ENCODE data around the gene LINC01488. TPM values are rescaled to one million over a fixed set of nuclear protein-coding genes. Genes with fewer than 3 reads are reported as not detected.

The LINC01488 gene
- total and polyA plus RNA-seq, 2 donors from 2014 or later, result not detected

DNA sequence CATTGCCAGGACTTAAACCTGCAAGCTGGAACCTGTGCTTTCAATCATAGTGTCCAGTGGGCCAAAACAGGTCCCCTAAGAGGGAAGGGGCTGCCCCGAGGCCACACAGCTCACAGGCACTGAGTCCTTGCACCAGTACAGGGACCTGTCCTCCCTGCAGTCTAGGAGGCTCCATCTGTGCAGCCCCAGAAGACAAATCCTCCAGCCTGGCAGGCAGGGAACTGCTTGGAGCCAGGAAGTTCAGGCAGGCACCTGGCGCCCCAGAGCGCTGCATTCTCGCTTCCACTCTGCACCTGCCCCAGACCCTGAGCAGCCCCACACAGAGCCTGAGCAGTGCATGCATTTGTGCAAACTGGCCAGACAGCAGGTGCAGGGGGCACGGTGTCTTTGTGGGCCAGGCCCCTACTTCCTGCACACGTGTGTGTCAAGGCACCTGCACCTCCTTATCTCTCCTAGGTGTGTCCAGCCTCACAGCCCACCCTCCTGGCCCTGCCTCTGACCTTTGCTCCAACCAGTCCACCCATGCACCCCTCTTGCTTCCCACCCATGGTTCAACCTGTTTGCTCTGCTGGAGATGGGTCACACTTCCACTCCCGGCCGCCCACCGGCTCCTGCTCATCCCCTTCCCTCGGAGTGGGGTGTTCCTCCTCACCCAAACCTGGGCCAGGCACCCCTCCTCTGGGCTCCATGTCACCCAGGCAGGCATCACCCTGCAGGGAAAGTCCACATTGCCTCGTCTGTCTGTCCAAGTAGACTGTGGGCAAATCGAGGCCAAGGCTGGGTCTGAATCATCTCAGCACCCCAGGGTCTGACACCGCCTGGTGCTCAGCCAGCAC lies 19.0 kb downstream of the LINC01488 start:
- Histone ChIP-seq H3K9ac (ENCODE audit: low read length in 3 of 3) (no peak overlapping the region), H3K9me3 (ENCODE audit: control insufficient read depth in 2 of 3, insufficient read depth in 1 of 3, low read length in 3 of 3) (no peaks in the 10 kb centered on the region), H3K36me3 (ENCODE audit: control insufficient read depth in 2 of 3, insufficient read depth in 3 of 3, low read length in 3 of 3) (no peaks in the 10 kb centered on the region), H3K27ac (ENCODE audit: low read depth in 2 of 2, low read length in 2 of 2) (no peak overlapping the region), H3K4me1 (ENCODE audit: control insufficient read depth in 2 of 3, insufficient read depth in 2 of 3, low read depth in 1 of 3, low read length in 3 of 3) (peaks cover 0 to 13% (median 4%) of the 10 kb centered on the region in 3 donors), H3K4me3 (ENCODE audit: low read length in 3 of 3) (no peak overlapping the region), H3K27me3 (ENCODE audit: control insufficient read depth, insufficient read depth, low read length) (no peaks in the 10 kb centered on the region)
- TF ChIP-seq, protein P1, sequence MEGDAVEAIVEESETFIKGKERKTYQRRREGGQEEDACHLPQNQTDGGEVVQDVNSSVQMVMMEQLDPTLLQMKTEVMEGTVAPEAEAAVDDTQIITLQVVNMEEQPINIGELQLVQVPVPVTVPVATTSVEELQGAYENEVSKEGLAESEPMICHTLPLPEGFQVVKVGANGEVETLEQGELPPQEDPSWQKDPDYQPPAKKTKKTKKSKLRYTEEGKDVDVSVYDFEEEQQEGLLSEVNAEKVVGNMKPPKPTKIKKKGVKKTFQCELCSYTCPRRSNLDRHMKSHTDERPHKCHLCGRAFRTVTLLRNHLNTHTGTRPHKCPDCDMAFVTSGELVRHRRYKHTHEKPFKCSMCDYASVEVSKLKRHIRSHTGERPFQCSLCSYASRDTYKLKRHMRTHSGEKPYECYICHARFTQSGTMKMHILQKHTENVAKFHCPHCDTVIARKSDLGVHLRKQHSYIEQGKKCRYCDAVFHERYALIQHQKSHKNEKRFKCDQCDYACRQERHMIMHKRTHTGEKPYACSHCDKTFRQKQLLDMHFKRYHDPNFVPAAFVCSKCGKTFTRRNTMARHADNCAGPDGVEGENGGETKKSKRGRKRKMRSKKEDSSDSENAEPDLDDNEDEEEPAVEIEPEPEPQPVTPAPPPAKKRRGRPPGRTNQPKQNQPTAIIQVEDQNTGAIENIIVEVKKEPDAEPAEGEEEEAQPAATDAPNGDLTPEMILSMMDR (IDR thresholded peaks at IDR 0.05; ENCODE audit: borderline replicate concordance, extremely low read depth, insufficient read depth), result no peak
- DNase-seq (peak in 2 of 5 donors; percentile 36 to 68), FAIRE-seq (no peak)
- intact Hi-C loops (cut with DNase I), result no loop called here

DNA sequence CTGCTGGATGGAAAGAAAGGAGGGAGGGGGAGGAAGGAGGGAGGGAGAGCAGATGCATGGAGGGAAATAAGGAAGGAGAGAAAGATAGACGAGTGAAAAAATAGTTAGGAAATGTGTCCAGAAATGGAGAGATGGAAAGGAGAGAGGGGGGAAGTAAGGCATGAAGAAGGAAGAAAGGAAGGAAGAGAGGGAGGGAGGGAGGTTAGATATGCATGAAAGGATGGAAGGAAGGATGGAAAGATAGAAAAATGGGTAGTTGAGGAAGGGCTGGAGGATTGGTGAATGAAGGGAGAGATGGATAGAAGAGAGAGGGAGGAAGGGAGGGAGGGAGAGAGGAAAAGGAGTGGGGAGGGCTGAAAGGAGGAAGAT lies 19.6 kb downstream of the LINC01488 start:
- H3K27me3 ChIP-seq (ENCODE audit: control insufficient read depth, insufficient read depth, low read length), result no peaks in the 10 kb centered on the region
- no peak for DNase-seq
- H3K9me3 ChIP-seq (ENCODE audit: control insufficient read depth in 2 of 3, insufficient read depth in 1 of 3, low read length in 3 of 3), result no peaks in the 10 kb centered on the region
- H3K4me1 ChIP-seq (ENCODE audit: control insufficient read depth in 2 of 3, insufficient read depth in 2 of 3, low read depth in 1 of 3, low read length in 3 of 3), result peaks cover 0 to 12% (median 4%) of the 10 kb centered on the region in 3 donors
- intact Hi-C loops (cut with DNase I), result no loop called here
- no peaks in the 10 kb centered on the region for H3K36me3 ChIP-seq (ENCODE audit: control insufficient read depth in 2 of 3, insufficient read depth in 3 of 3, low read length in 3 of 3)
- TF ChIP-seq, protein P1 (IDR thresholded peaks at IDR 0.05; ENCODE audit: borderline replicate concordance, extremely low read depth, insufficient read depth), result no peak
- H3K4me3 ChIP-seq (ENCODE audit: low read length in 3 of 3), result no peak overlapping the region
- no peak for FAIRE-seq
- H3K9ac ChIP-seq (ENCODE audit: low read length in 3 of 3), result no peak overlapping the region
- H3K27ac ChIP-seq (ENCODE audit: low read depth in 2 of 2, low read length in 2 of 2), result no peak overlapping the region

DNA sequence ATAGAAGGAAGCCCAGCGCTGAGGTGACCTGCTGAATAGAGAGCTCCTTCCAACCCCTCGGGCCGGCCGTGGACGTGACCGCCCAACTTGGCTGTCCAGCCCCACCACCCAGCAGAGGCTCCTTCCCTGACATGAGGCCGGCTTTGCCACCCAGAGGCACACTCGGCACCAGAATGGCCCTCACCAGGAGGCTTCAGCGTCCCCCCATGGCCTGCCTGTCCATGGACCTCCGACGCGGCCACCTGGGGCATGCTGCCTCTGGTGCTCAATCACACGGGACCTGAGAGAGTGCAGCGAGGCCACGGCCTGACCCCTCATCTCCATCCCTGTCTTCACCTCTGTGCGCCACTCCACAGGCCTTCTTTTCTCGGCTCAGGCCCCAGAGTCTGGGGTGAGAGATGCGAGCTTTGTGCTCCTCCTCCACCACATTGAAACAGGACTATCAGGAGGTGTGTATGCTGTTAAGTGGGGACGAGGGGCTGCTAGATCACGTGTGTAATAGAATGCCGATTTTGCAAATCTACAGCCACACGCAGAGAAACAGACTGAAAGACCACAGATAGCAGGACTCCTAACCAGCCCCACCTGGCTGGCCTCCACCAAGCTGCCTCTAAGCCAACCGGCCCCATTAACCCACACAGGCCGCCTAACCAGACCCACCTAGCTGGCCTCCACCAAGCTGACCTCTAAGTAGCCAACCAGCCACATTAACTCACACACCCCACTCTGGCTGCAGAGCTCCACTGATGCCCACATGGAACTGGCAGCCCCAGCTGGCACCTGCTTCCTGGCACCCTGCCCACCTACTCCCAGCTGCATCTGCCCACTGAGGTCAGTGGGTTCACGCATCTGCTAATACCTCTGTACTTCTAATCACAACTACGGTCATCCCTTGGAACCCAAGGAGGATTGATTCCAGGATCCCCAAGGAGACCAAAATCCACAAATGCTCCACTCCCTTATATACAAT lies 20.7 kb downstream of the LINC01488 start:
- Histone ChIP-seq H3K27me3 (ENCODE audit: control insufficient read depth, insufficient read depth, low read length) (no peaks in the 10 kb centered on the region), H3K9ac (ENCODE audit: low read length in 3 of 3) (no peak overlapping the region), H3K36me3 (ENCODE audit: control insufficient read depth in 2 of 3, insufficient read depth in 3 of 3, low read length in 3 of 3) (no peaks in the 10 kb centered on the region), H3K4me3 (ENCODE audit: low read length in 3 of 3) (no peak overlapping the region), H3K9me3 (ENCODE audit: control insufficient read depth in 2 of 3, insufficient read depth in 1 of 3, low read length in 3 of 3) (no peaks in the 10 kb centered on the region), H3K27ac (ENCODE audit: low read depth in 2 of 2, low read length in 2 of 2) (no peak overlapping the region), H3K4me1 (ENCODE audit: control insufficient read depth in 2 of 3, insufficient read depth in 2 of 3, low read depth in 1 of 3, low read length in 3 of 3) (peaks cover 0 to 6% (median 0%) of the 10 kb centered on the region in 3 donors)
- DNase-seq, result peak in 1 of 5 donors; percentile 41
- TF ChIP-seq, protein P1 (IDR thresholded peaks at IDR 0.05; ENCODE audit: borderline replicate concordance, extremely low read depth, insufficient read depth), result no peak
- no peak for FAIRE-seq
- intact Hi-C loops (cut with DNase I), result no loop called here
